GM21526 (cell line): ENCODE data around the gene PCYT1A.
"Not testable (repeated sequence)": the region's sequence is repeated elsewhere in the genome, so short reads cannot be mapped to it uniquely, and the experiment has no call there.

ENCODE experiments used
- ATAC-seq: cut with Tn5 transposase; IDR thresholded peaks from one replicate; pipeline ENCODE4 v1.9.1; 2021; ENCODE audit warnings: moderate library complexity; ENCODE audit not compliant: unreplicated experiment, low FRiP score

The PCYT1A gene

DNA sequence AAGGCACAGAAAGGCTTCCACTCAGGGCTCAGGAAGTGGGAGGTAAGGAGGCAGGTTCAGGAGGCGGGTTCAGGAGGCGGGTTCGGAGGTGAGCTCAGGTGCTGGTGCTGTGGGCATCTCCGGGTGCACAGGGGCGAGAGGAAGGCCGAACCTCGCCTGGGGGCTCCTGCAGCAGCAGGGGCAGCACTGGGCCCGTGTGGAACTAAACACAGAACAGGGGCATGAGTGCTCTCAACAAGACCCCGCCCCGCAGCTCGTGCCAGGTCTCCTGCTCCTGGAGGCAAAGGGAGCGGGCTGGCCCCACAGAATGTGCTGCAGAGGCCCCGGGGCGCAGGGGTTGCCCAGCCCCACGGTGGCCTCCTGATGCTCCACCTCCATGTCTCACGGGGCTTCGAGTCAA is 90.0 kb downstream of the PCYT1A start:
- ATAC-seq: no peak

DNA sequence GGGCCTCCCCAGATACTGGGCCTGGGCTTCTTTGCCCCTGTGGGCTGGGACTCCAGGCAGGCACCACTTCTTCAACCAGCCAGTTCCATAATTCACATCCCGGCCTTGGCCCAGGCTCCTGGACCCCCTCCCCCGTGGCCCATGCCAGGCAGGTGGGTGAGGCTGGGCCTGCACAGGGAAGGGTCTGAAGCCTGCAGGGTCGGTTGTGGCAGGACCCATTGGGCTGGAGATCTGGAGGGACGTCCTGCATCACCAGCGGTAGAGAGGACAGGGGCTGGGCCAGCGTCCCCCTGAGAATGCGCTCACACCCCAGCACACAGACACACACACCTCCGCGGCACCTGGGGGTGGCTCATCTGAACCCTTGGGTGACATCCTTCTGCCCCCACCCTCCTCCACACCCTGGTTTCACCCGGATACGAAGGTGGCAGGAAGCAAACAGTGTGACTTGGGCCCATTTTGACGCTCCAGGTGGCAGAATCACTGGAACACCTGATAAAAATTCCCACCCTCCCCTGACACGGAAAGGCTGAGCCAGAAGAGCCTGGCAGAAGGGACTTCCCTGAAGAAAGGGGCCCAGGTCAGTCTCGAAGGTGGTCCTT is 91.8 kb downstream of the PCYT1A start:
- no peak for ATAC-seq

DNA sequence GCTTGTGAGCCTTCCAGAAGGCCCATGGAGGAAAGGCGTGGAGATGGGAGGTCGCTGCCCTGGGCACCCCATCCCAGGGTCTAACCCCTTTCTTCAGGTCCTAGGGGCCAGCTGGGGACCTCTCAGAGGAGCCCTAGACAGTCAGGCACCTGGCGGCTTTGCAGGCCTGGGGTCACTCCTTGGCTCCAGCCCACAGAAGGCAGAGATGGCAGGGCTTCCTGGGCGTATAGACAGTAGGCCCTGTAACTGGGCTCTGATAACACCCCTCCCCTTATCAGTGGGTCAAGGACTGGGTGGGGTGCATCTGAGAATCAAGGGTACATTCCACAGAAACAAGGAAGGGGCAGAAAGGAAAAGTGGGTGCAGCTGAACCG is 93.0 kb downstream of the PCYT1A start:
- no peak for ATAC-seq

DNA sequence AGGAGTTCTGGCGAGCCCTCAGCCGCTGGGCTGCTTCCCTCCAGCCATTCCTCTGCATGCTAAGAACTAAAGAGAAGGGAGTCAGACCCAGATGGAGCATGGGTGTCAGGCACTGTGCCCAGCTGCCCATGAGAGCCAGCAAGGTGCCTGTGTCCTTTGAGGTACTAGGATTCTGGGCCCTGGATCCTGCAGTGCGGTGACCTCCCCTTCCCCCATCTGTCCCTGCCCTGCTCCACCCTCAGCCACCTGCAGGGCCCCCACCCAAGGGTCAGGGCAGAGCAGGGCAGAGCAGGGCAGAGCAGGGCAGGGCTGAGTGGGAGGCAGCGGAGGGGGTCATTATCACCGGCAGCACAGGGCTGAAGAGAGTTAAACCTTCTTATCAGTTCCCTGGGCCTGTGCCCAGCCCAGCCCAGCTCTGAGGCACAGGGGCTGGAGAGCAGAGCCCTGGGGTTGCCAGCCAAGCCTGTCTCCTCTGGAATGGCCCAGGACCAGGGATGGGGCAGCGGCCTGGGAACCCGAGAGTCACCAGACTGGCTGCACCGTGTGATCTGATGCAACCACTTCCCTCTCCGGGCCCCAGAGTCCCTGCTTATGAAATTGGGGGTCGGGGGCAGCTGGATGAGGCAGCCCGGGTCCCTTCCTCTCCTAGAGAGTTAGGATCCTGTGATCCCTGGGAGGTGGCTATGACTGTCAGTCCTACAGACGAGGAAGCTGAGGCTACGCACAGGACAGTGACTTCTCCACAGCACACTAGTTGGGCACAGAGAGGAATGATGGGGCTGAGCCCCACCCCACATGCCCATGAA is 93.6 kb downstream of the PCYT1A start:
- ATAC-seq: no peak

DNA sequence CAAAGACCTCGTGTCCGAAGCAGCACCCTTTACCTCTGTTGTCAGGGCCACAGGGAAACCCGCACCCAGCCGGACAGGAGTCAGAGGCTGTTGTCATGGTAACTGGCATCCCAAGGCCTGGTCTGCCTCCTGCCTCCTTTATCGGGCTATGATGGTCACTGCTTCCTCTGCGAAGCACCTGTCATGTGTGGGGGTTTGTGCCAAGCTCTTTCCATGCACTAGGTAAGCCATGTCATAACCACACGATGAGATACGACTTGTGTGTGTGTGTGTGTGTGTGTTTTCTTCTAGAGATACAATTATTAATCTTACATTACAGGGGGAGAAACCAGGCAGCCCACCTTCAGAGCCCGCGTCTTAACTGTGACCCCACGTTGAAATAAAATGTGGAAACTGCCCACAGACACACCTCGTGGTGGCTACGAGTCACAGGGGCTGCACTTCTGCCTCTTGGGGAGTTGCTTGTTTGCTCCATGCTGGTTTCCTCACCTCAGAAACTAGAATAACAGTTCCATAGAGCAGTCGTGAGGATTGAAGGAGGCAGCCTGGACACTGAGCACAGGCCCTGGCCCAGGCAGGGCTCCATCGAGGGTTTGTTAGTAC is 94.3 kb downstream of the PCYT1A start:
- ATAC-seq: no peak

DNA sequence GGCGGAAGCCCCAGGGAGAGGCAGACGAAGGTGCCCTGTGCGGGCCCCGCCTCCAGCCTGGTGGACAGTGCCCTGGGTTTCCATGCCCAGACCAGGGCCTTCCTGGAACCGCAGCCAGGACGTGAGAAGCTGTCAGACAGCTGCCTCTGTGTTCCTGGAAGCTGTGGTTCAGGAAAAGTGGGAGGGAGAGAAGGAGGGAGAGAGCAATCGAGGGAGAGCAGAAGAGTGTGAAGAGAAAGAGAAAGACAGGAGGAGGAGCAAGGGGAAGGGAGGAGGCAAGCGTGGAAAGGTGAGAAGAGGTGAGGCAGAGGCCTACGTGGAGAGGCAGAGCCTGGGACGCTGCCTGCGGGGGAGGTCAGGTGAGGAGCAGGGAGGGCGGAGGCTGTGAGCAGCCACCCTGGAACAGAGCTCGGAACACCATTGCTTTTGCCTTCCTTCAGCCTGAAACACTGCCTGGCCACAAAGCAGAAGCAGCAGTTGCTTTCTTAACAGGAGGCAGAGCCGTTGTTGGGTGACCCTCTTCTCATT is 94.9 kb downstream of the PCYT1A start:
- no peak for ATAC-seq

DNA sequence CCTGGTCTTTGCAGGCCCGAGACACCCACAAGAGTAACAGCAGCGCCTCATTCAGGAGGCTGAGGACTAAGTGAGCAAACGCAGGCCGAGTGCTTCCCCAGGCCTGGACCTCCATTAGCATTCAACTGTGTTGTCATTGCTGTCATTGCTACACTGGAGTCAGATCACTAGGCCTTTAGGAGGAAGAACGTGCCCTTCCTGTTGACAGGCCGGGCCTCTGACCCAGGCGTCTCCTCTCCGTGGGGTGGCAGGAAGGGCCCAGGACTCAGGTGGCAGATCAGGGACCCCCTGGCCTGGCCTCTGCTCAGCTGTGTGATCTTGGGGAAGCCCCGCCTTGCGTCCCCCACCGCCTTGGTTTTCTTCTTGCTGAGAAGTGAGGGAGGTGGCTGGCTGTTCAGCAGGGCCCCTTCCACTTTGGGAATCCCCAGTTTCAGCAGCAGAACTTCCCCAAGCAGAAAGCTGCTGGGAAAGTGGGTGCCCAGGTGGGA is 95.4 kb downstream of the PCYT1A start:
- no peak for ATAC-seq

DNA sequence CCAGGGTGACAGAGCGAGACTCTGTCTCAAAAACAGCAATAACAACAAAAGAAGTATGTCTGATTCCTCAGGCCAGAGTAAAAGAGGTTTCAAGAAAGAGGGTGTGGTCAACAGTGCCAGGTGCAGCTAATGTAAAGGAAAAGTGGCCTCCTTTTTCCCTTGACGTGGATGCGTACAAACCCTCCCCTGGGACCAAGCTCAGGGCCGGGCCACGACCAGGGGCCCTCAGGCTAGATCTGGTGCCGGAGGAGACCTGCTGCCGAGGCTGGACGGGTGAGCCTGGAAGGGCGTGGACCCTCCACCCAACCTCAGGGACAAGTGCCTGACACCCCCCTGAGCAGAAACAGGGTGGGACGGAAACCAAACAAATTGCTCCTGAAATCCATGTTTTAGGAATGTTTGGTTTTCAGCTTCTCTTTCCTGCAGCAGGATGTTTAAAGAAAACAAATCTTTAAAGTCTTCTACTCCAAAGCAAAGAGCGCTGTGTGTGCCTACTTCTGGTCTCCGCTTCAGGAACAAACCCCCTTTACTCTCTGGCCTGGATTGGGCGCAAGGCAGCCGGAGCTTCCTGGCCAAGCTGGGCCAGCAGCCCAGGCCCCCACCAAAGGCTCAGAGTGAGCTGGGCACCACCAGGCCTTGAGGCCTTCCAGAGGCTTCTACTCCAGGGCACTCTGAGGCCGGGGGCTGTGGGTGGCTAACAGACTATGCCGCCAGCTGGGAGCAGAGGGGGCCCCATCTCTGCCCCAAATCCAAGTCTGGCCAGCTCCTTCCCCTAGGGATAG is 97.8 kb downstream of the PCYT1A start:
- ATAC-seq: peak; percentile 37

DNA sequence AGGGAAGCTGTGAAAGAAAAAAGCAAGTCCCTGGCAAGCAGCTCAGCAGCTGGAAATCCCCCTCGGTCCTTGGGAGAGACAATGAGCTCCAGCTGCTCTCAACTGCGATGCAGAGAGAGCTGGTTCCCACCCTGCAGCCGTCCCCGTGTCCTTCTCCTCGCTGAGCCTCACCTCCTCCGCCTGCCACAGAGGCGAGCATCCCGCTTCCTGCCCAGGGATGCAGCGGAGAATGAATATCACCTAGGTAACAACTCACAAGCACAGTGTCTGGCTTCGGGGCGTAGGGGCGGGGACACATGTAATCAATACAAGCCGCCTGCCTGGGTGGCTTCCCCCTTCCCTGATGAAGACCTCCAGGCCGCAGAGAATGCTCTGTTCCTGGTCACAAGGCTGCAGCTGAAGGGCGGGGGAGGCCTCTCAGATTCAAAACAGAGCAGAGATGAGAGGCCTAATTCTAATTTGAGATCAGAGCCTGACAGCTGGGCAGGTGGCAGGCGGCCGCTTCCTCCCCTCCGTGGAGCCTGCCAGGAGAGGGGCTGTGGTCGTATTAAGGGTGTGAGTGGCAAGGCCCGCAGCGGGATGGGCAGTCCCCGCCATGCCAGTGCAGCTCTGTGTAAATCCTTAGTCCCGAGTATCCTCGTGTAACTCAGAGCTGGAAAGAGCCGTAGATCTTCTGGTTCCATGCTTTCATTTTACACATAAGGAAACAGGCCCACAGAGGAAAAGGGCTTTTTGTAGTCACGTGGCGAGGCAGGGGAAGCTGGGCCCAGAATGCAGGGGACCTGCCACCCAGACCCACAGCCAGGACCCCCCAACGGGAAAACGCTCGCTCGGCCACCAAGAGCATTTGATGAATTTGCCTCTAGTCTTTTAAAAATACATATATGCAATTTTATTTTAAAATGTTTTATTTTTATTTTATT is 100.6 kb downstream of the PCYT1A start:
- ATAC-seq: no peak

DNA sequence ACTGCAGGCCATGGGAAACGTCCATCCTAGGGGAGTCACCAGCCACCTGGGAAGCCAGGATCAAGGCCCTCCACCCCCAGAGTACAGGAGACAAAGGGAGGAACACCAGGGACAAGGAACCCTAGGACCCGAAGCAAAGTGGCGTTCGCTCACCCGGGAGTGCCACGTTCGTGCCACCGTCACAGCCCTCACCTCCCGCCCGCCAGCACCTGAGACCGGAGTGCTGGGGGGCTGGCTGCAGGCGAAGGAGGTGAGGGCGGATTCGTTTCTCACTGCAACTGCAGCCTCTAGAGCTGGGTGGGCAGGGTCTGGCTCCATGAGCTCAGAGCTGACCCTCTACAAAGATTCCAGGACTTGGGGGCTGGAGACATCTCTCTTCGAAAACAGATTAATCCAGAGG is 102.6 kb downstream of the PCYT1A start:
- ATAC-seq: no peak

DNA sequence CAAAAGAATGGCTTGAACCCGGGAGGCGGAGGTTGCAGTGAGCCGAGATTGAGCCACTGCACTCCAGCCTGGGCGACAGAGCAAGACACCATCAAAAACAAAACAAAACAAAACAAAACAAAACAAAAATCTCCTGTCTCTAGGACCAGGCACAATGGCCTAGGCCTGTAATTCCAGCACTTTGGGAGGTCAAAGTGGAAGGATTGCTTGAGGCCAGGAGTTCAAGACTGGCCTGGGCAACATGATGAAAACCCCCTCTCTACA is 103.4 kb downstream of the PCYT1A start:
- ATAC-seq: not testable (repeated sequence)

DNA sequence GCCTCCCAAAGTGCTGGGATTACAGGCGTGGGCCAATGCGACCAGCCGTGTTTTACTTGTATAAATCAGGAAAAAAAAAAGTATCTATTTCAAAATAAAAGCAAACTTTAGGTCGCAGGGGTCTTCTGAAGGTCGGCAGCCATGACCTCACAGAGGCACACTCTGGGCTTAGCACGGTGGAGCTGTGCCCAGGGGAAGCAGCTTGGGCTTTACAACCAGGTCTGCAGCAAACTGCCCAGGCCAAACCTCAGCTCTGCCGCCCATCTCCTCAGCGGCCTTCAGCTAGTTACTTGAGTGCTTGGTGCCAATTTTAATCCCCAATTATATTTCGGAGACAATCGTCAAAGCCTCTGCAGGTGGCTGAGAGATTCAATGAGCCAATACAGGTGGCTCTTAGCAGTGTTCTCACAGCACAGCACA is 106.4 kb downstream of the PCYT1A start:
- ATAC-seq: no peak

DNA sequence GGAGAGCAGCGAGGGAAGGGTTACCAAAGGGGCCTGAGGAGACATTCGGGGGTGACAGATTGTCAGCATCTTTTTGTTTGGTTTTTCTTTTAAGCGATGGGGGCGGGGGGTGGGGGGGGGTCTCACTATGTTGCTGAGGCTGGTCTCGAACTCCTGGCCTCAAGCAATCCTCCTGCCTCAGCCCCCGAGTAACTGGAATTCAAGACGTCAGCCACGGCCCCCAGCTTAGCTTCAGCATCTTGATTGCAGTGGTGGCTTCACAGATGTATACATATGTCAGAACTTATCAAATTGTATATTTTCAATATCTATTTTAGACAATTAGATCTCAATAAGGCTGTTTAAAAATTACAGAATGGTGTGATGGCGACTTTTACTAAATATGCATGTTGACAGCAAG is 107.2 kb downstream of the PCYT1A start:
- ATAC-seq: no peak
